ENCODE measurements around the gene MBD6.
"Not testable (repeated sequence)": the region's sequence is repeated elsewhere in the genome, so short reads cannot be mapped to it uniquely, and the experiment has no call there.

The MBD6 gene

GRCh38 chr12:57490126-57490525, 32.5 kb upstream of the MBD6 start:
- peaks cover 3 to 13% of the 10 kb centered on the region in 2 donors for H3K4me1 ChIP-seq (ENCODE audit: control insufficient read depth in 1 of 2, insufficient read depth in 2 of 2, low read length in 2 of 2)
- no peaks in the 10 kb centered on the region for H3K27me3 ChIP-seq (ENCODE audit: low read depth, low read length)
- H3K9me3 ChIP-seq (ENCODE audit: control insufficient read depth in 1 of 2, low read length in 2 of 2), result no peaks in the 10 kb centered on the region
- H3K4me3 ChIP-seq (ENCODE audit: low read depth in 1 of 2, low read length in 2 of 2), result no peak overlapping the region
- peaks cover 24 to 29% of the 10 kb centered on the region in 2 donors for H3K36me3 ChIP-seq (ENCODE audit: control insufficient read depth in 1 of 2, insufficient read depth in 2 of 2, low read length in 2 of 2)
- H3K27ac ChIP-seq (ENCODE audit: low read length), result no peak overlapping the region

GRCh38 chr12:57491393-57492280, 31.0 kb upstream of the MBD6 start:
- no peak overlapping the region for H3K27ac ChIP-seq (ENCODE audit: low read length)
- H3K27me3 ChIP-seq (ENCODE audit: low read depth, low read length), result no peaks in the 10 kb centered on the region
- peaks cover 3 to 13% of the 10 kb centered on the region in 2 donors for H3K4me1 ChIP-seq (ENCODE audit: control insufficient read depth in 1 of 2, insufficient read depth in 2 of 2, low read length in 2 of 2)
- H3K4me3 ChIP-seq (ENCODE audit: low read depth in 1 of 2, low read length in 2 of 2), result no peak overlapping the region
- H3K36me3 ChIP-seq (ENCODE audit: control insufficient read depth in 1 of 2, insufficient read depth in 2 of 2, low read length in 2 of 2), result peaks cover 24 to 36% of the 10 kb centered on the region in 2 donors
- no peaks in the 10 kb centered on the region for H3K9me3 ChIP-seq (ENCODE audit: control insufficient read depth in 1 of 2, low read length in 2 of 2)

GRCh38 chr12:57495051-57495701, 27.4 kb upstream of the MBD6 start:
- H3K4me1 ChIP-seq (ENCODE audit: control insufficient read depth in 1 of 2, insufficient read depth in 2 of 2, low read length in 2 of 2); H3K27ac ChIP-seq (ENCODE audit: low read length); H3K27me3 ChIP-seq (ENCODE audit: low read depth, low read length); H3K4me3 ChIP-seq (ENCODE audit: low read depth in 1 of 2, low read length in 2 of 2); H3K9me3 ChIP-seq (ENCODE audit: control insufficient read depth in 1 of 2, low read length in 2 of 2): not testable (repeated sequence)
- H3K36me3 ChIP-seq (ENCODE audit: control insufficient read depth in 1 of 2, insufficient read depth in 2 of 2, low read length in 2 of 2), result peaks cover 30 to 52% of the 10 kb centered on the region in 2 donors

GRCh38 chr12:57496822-57497221, 25.8 kb upstream of the MBD6 start:
- Histone ChIP-seq H3K27ac (ENCODE audit: low read length) (no peak overlapping the region), H3K4me3 (ENCODE audit: low read depth in 1 of 2, low read length in 2 of 2) (no peak overlapping the region), H3K27me3 (ENCODE audit: low read depth, low read length) (no peaks in the 10 kb centered on the region), H3K4me1 (ENCODE audit: control insufficient read depth in 1 of 2, insufficient read depth in 2 of 2, low read length in 2 of 2) (no peaks in the 10 kb centered on the region), H3K36me3 (ENCODE audit: control insufficient read depth in 1 of 2, insufficient read depth in 2 of 2, low read length in 2 of 2) (peaks cover 28 to 53% of the 10 kb centered on the region in 2 donors), H3K9me3 (ENCODE audit: control insufficient read depth in 1 of 2, low read length in 2 of 2) (no peaks in the 10 kb centered on the region)

- Histone ChIP-seq H3K4me1 (ENCODE audit: control insufficient read depth in 1 of 2, insufficient read depth in 2 of 2, low read length in 2 of 2) (no peaks in the 10 kb centered on the region), H3K36me3 (ENCODE audit: control insufficient read depth in 1 of 2, insufficient read depth in 2 of 2, low read length in 2 of 2) (peaks cover 28 to 57% of the 10 kb centered on the region in 2 donors), H3K27me3 (ENCODE audit: low read depth, low read length) (no peaks in the 10 kb centered on the region), H3K9me3 (ENCODE audit: control insufficient read depth in 1 of 2, low read length in 2 of 2) (no peaks in the 10 kb centered on the region), H3K27ac (ENCODE audit: low read length) (no peak overlapping the region), H3K4me3 (ENCODE audit: low read depth in 1 of 2, low read length in 2 of 2) (no peak overlapping the region)
Observed at GRCh38 chr12:57497223-57498131, 25.1 kb upstream of the MBD6 start.

- H3K9me3 ChIP-seq (ENCODE audit: control insufficient read depth in 1 of 2, low read length in 2 of 2), result no peaks in the 10 kb centered on the region
- no peaks in the 10 kb centered on the region for H3K4me1 ChIP-seq (ENCODE audit: control insufficient read depth in 1 of 2, insufficient read depth in 2 of 2, low read length in 2 of 2)
- H3K4me3 ChIP-seq (ENCODE audit: low read depth in 1 of 2, low read length in 2 of 2), result no peak overlapping the region
- no peaks in the 10 kb centered on the region for H3K27me3 ChIP-seq (ENCODE audit: low read depth, low read length)
- H3K27ac ChIP-seq (ENCODE audit: low read length), result no peak overlapping the region
- H3K36me3 ChIP-seq (ENCODE audit: control insufficient read depth in 1 of 2, insufficient read depth in 2 of 2, low read length in 2 of 2), result peaks cover 28 to 59% of the 10 kb centered on the region in 2 donors
Observed at GRCh38 chr12:57498132-57498502, 24.5 kb upstream of the MBD6 start.

GRCh38 chr12:57498571-57498970, 24.1 kb upstream of the MBD6 start:
- H3K4me1 ChIP-seq (ENCODE audit: control insufficient read depth in 1 of 2, insufficient read depth in 2 of 2, low read length in 2 of 2), result no peaks in the 10 kb centered on the region
- no peak overlapping the region for H3K4me3 ChIP-seq (ENCODE audit: low read depth in 1 of 2, low read length in 2 of 2)
- peaks cover 28 to 64% of the 10 kb centered on the region in 2 donors for H3K36me3 ChIP-seq (ENCODE audit: control insufficient read depth in 1 of 2, insufficient read depth in 2 of 2, low read length in 2 of 2)
- no peaks in the 10 kb centered on the region for H3K9me3 ChIP-seq (ENCODE audit: control insufficient read depth in 1 of 2, low read length in 2 of 2)
- H3K27ac ChIP-seq (ENCODE audit: low read length), result no peak overlapping the region
- H3K27me3 ChIP-seq (ENCODE audit: low read depth, low read length), result no peaks in the 10 kb centered on the region

- H3K27me3 ChIP-seq (ENCODE audit: low read depth, low read length), result no peaks in the 10 kb centered on the region
- H3K4me3 ChIP-seq (ENCODE audit: low read depth in 1 of 2, low read length in 2 of 2), result no peak overlapping the region
- peaks cover 36 to 77% of the 10 kb centered on the region in 2 donors for H3K36me3 ChIP-seq (ENCODE audit: control insufficient read depth in 1 of 2, insufficient read depth in 2 of 2, low read length in 2 of 2)
- no peaks in the 10 kb centered on the region for H3K4me1 ChIP-seq (ENCODE audit: control insufficient read depth in 1 of 2, insufficient read depth in 2 of 2, low read length in 2 of 2)
- no peak overlapping the region for H3K27ac ChIP-seq (ENCODE audit: low read length)
- H3K9me3 ChIP-seq (ENCODE audit: control insufficient read depth in 1 of 2, low read length in 2 of 2), result no peaks in the 10 kb centered on the region
Observed at GRCh38 chr12:57500213-57500612, 22.4 kb upstream of the MBD6 start.

- H3K27ac ChIP-seq (ENCODE audit: low read length); H3K4me3 ChIP-seq (ENCODE audit: low read depth in 1 of 2, low read length in 2 of 2); H3K27me3 ChIP-seq (ENCODE audit: low read depth, low read length); H3K9me3 ChIP-seq (ENCODE audit: control insufficient read depth in 1 of 2, low read length in 2 of 2); H3K4me1 ChIP-seq (ENCODE audit: control insufficient read depth in 1 of 2, insufficient read depth in 2 of 2, low read length in 2 of 2): not testable (repeated sequence)
- peaks cover 37 to 73% of the 10 kb centered on the region in 2 donors for H3K36me3 ChIP-seq (ENCODE audit: control insufficient read depth in 1 of 2, insufficient read depth in 2 of 2, low read length in 2 of 2)
Observed at GRCh38 chr12:57502311-57502969, 20.2 kb upstream of the MBD6 start.

- not testable (repeated sequence) for H3K27ac ChIP-seq (ENCODE audit: low read length); H3K4me1 ChIP-seq (ENCODE audit: control insufficient read depth in 1 of 2, insufficient read depth in 2 of 2, low read length in 2 of 2); H3K27me3 ChIP-seq (ENCODE audit: low read depth, low read length); H3K4me3 ChIP-seq (ENCODE audit: low read depth in 1 of 2, low read length in 2 of 2); H3K9me3 ChIP-seq (ENCODE audit: control insufficient read depth in 1 of 2, low read length in 2 of 2)
- peaks cover 21 to 50% of the 10 kb centered on the region in 2 donors for H3K36me3 ChIP-seq (ENCODE audit: control insufficient read depth in 1 of 2, insufficient read depth in 2 of 2, low read length in 2 of 2)
Observed at GRCh38 chr12:57506541-57506940, 16.1 kb upstream of the MBD6 start.
